Panc1 (cell line): Measurements from ENCODE around the gene OR2D2.

ENCODE experiments used
- CTCF ChIP-seq: fragments of 450-650 bp; IDR thresholded peaks from 2 replicates; pipeline ENCODE4 v1.5.1; 2017; ENCODE audit warnings: mild to moderate bottlenecking
- POLR2AphosphoS5 ChIP-seq: IDR thresholded peaks from 2 replicates; pipeline ENCODE4 v1.6.1; 2012; ENCODE audit warnings: mild to moderate bottlenecking, low read depth, low read length, moderate library complexity

DNA sequence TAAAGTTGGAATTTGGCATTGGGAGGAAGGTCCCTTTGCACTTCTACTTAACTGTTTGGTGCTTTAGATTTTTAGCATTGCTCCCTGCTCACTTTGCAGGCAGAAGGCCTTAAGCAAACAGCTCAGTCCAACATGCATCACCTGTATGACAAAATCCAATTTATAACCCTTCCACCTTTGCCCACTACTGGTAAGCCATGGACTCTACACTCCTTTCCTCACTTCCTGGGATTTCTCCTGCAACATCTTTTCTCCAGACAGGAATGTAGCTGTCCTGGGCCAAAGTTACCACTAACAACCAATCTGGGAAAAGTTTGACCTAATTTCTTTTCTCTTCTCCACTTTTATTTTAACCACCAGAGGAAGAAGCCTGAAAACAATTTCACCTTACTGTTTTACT lies 1.8 kb upstream of the OR2D2 start:
- TF ChIP-seq POLR2AphosphoS5, result no peak
- TF ChIP-seq CTCF, result peak; percentile 17; the same call in 1 of the 2 replicates
